CMK (cell line): Measurements from ENCODE around the gene RPS6KA2.

ENCODE experiments used
- DNase-seq: peaks from one replicate; pipeline ENCODE4 v3.0.0-alpha.2; 2010; ENCODE audit warnings: low read depth

Gene RPS6KA2

GRCh38 chr6:166503167-166503744 is 123.8 kb downstream of the RPS6KA2 start:
- DNase-seq: no peak

DNA sequence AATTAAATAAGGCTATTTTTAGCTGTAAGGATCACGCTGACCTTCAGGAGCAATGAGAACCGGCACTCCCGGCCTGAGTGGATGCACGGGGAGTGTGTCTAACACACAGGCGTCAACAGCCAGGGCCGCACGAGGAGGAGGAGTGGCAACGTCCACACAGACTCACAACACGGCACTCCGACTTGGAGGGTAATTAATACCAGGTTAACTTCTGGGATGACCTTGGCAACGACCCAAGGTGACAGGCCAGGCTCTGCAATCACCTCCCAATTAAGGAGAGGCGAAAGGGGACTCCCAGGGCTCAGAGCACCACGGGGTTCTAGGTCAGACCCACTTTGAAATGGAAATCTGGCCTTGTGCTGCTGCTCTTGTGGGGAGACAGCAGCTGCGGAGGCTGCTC is 124.6 kb downstream of the RPS6KA2 start:
- no peak for DNase-seq

- DNase-seq: no peak
These were observed 125.8 kb downstream of the RPS6KA2 start for GRCh38 chr6:166501246-166501645.

- no peak for DNase-seq
These were observed 126.8 kb downstream of the RPS6KA2 start for GRCh38 chr6:166500246-166500645.

- no peak for DNase-seq
These were observed 127.5 kb downstream of the RPS6KA2 start for GRCh38 chr6:166499350-166500163.

DNA sequence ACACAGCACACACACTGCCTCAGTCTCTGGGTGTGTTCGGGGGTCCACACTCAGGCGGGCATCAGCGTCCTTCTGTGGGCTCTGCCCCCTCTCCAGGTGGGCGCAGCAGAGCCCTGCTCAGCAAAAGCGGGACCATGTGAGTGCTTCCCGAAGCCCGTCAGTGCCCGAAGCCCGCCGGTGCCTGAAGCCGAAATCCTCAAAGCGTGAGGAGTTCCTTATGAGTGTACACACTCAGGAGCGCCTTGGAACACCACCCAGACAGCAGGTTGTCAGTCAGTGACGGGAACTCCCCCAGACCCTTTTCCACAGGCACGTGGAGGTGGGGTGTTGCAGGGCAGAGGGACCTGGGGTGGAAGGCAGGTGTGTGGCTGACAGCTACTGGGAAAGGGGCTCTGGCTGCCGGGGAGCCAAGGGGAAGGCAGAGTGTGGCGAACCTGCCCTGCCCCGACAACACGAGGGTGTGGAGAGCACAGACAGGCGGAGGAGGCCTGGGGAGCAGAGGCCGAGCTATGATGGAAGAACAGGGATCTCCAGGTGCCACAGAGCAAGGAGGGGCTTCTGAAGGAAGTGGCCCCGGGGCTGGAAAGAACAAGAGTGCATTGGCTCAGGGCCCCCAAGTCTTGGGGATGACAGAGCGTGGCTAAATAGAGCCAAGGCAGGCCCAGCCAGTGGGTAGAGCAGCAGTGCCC is 128.2 kb downstream of the RPS6KA2 start:
- no peak for DNase-seq

- no peak for DNase-seq
These were observed 128.8 kb downstream of the RPS6KA2 start for GRCh38 chr6:166498228-166498627.

GRCh38 chr6:166497087-166497899 is 129.8 kb downstream of the RPS6KA2 start:
- DNase-seq: no peak

DNA sequence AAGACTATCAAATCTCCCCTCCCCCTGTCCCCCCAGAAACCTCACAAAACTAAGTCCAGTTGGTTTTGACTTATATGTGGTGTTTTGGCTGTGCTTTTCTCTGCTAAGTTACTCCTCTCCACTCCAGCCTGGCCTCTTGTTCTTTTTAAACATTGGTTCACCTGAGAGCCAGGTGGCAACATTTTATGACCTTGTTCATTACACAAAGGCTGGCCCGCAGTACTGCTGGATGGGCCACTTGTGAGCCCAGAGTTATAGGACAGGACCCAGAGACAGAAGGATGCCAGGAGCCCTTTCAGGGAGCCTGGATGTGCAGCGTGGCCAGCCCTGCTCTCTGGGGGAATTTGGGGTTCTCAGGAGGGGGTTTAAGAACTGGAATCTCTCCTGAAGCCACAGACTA is 130.6 kb downstream of the RPS6KA2 start:
- no peak for DNase-seq

- no peak for DNase-seq
These were observed 131.3 kb downstream of the RPS6KA2 start for GRCh38 chr6:166495487-166496314.

DNA sequence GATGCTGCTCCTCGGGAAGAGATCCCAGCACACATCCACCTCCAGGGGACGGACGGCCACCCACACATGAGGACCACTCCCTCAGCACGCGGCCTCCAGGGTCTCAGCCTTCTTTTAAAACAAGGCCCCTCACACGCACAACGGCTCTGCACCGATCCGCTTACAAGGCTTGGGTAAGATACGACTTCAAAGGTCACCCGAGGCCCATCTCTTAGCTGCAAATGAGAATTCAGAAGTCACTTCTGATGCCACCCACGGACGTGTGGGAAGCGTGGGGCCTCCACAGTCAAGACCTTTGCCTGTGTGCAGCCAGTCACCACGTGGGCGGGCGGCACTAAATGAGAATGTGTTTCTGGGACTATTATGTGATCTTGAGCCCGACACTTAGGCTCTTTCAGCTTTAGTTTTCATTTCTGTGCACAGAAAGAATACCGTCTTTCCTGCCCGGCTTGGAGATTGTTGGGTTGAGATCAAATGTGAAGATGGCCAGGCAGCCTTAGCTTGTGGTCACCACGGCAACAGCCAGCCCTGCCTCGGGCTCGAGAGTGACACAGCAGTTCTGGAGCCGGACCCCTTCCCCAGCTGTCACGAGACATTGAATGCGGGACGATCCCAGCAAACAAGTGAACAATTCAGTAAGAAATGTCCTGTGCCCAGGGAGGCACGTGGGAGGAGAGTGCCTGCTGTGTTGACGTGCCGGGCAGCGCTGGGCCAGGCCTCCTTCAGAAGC is 132.1 kb downstream of the RPS6KA2 start:
- no peak for DNase-seq

- DNase-seq: no peak
These were observed 133.0 kb downstream of the RPS6KA2 start for GRCh38 chr6:166494101-166494441.

DNA sequence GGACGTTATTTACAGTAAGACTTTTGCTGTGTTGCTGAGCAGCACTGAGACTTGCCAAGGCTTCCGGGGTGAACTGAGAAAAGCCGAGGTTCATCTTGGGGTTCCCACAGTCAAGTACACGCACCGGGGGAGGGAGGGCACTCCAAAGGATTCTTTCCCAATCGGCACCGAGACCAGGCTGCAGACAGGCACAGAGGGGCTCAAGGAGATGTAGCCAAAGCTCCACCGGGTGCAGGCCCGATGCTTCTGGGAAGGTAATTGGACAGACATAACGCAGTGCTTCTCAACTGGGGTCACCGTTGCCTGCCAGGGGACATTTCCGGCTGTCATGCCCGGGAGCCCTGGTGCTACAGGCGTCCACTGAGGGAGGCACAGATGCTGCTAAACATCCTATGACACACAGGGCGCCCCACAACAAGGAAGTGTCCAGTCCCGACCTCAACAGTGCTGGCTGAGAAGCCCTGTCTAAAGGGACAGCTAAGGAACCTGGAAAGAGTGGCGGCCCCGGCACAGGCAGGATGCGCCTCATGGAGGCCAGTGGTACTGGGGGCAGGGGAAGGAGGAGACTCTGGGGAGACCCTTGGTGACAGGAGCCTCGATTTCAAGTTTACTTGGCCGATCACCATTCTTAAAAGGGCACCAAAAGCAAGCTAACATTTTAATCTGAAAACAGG is 133.5 kb downstream of the RPS6KA2 start:
- DNase-seq: no peak

GRCh38 chr6:166492092-166492741 is 134.8 kb downstream of the RPS6KA2 start:
- no peak for DNase-seq

GRCh38 chr6:166490671-166491500 is 136.2 kb downstream of the RPS6KA2 start:
- peak; percentile 31 for DNase-seq

- DNase-seq: no peak
These were observed 137.5 kb downstream of the RPS6KA2 start for GRCh38 chr6:166489301-166490155.

DNA sequence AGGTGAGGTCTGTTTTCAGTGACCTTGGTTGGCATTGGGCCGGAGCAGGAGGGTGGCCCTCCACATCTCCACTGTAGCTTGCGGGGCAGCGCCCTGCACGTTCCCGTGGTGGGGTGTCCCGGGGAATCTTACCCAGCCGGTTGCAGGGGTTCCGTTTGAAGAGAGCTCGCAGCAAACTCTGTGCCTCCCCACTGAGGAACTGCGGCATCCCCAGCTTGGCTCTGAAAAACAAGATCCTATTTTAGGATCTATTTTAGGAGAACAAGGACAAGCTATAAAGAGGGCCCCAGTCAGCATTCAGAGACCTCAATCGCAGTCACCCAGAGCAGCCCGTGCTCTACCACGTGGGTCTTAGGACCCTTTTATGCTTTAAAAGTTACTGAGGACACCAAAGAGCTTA is 138.3 kb downstream of the RPS6KA2 start:
- no peak for DNase-seq
